HG03378 (cell line): ENCODE results near the gene CYP46A1.

Experiments
- ATAC-seq: cut with Tn5 transposase; IDR thresholded peaks from one replicate; pipeline ENCODE4 v1.9.1; 2021; ENCODE audit warnings: mild to moderate bottlenecking, moderate library complexity; ENCODE audit not compliant: unreplicated experiment

Gene CYP46A1

DNA sequence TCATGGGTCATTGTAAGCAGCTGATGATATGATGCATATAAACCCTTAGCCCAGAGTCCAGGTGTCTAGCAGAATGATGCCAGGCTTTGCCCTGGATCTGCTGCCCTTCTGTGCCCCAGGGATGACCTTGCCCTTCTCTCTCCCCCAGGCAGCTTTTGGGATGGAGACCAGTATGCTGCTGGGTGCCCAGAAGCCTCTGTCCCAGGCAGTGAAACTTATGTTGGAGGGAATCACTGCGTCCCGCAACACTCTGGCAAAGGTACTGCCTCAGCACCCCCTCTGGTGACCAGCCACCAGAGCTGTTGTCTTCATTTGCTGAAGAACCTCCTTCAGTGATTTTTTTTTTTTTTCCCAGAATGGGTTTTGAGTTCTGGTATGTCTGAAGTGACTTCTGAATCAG is 23.3 kb downstream of the CYP46A1 start:
- ATAC-seq = no peak

- no peak for ATAC-seq
Observed at GRCh38 chr14:99707921-99708320, 23.8 kb downstream of the CYP46A1 start.

DNA sequence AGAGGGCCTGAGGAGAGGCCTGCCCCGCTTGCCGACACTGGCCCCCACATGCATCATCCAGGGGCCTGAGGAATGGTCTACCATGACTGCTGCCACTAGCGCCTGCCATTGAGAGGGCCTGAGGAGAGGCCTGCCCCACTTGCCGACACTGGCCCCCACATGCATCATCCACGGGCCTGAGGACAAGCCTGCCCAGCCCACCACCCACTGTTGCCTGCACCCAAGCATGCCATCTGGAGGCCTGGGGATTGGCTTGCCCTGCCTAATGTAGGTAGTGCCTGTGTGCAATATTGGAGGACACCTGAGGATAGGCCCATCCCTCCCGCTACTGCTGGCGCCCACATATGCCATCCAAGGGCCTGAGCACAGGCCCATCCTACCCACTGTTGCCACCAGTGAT is 24.4 kb downstream of the CYP46A1 start:
- no peak for ATAC-seq

DNA sequence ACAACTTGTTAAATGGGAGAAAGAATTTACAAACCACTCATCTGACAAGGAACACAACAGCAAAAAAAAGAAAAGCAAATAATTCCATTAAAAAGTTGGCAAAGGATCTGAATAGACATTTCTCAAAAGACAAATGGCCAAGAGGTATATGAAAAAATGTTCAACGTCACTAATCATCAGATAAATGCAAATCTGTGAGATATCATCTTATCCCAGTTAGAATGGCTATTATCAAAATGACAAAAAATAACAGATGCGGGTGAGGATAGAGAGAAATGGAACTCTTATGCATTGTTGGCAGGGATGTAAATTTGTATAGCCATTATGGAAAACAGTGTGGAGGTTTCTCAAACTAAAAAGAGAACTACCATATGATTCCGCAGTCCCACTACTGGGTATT is 29.9 kb downstream of the CYP46A1 start:
- no peak for ATAC-seq

GRCh38 chr14:99715266-99716000 is 31.3 kb downstream of the CYP46A1 start:
- no peak for ATAC-seq

- ATAC-seq = no peak
Observed at GRCh38 chr14:99716091-99716849, 32.2 kb downstream of the CYP46A1 start.

DNA sequence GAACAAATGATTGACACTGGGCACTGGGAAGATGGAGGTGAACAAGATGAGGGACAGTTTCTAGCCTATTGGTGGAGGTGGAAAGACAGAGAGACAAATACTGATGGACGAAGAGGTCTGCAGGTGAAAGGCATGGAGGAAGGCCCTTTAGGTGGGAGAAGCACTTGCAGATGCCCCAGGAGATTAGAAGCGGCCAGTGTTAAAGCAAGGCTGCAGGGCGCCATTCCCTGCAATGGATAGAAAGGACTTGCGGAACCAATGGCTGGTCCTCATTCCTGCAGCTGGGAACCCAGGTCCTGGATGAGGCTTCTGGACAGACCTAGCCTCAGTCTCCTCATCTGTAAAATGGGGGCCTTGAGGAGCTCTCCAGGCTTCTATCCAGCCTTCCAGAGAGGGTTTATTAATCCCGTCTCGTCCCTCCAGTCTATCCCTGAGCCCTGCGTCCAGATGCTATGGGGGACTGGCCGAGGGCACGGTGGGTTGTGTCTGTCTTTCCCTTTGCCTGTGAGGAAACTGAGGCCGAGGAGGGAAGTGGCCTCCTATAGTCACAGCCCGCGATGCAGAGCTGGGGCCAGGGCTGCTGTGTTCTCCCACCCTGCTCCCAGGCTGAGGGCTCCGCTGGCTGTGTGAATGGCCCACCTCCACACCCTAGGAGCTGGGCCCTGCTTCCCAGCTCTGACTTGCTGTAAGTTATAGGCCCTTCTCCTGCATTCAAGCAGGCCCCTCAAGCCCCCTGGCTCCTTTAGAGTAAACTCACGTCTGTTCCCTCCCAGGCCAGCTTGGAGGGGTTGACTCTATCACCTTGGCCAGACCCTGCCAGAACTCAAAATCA is 33.0 kb downstream of the CYP46A1 start:
- no peak for ATAC-seq

- ATAC-seq = no peak
Observed at GRCh38 chr14:99717682-99718013, 33.5 kb downstream of the CYP46A1 start.

GRCh38 chr14:99718031-99718810 is 34.1 kb downstream of the CYP46A1 start:
- ATAC-seq = peak; percentile 95

DNA sequence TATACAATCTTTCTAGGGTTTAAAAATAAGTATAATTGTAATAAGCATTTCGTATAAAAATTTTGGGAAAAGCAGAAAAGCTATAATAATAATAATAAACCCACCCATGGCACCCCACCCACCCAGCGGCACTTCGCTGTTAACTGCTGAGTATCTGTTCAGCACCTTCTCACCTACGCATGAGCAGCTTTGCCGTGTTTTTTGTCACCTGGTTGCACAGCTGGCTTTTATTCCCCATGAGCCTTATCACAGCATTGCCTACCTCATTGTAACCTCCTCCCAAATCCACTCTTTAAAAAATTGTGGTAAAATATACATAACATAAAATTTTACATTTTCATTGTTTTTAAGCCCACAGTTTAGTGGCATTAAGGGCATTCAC is 34.7 kb downstream of the CYP46A1 start:
- peak; percentile 49 for ATAC-seq

DNA sequence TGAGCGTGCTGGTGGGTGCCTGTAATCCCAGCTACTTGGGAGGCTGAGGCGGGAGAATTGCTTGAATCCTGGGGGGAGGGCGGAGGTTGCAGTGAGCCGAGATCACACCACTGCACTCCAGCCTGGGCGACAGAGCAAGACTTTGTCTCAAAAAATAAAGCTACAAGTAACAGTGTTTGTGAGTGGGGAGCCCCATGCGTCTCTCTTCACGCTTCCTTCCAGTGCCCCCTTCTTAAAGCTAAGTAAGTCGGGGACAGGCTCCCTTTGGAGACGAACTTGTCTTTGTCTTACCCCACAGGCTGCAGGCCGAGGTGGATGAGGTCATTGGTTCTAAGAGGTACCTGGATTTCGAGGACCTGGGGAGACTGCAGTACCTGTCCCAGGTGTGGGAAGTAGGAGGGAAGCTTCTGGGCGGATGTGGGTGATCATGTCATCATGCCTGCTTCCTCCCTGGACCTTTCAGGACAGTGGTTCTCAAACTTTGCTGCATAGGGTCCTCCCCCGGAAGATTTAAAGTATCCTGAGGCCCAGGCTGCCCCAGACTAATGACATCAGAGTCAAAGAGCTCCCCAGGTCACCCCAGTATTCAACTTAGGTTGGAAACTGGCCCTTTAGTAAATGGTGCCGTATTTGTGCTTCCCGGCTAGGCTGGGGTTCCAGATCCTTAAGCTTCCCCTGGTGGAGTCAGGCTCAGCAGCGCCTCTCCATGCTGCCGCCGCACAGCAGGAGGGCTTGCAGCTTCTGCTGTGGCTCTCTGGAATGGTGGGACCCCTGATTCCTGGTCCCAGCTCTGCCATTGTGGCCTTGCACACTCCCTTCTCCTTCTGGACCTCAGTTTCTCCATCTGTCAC is 37.1 kb downstream of the CYP46A1 start:
- ATAC-seq = no peak

DNA sequence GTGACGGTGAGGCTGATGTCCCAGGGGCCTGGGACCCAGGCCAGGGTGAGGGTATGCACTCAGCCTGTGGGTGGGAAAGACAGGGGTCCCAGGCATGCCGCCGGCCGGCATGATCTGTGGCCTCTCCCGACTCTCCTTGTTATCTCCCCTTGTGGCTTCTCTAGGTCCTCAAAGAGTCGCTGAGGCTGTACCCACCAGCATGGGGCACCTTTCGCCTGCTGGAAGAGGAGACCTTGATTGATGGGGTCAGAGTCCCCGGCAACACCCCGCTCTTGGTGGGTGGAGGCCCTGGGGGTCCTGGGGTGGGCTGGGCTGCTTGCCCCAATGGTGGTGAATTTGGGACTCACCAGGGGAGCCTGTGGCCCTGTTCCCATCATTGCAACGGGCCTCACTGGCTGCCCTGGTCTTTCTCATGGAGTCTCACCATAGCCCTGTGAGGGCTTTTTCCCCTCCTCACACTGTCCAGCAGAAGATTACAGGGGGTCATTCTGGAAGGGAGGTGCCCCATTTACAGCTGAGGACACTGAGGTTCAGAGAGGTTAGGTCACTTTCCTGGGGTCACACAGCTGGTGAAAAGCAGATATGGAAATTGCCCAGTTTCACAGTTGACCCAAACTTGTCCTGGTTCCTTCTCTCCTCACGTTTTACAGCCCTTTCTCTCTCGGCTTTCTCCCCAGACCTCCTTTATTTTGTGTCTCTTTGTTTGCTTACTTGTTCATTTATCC is 37.9 kb downstream of the CYP46A1 start:
- no peak for ATAC-seq

DNA sequence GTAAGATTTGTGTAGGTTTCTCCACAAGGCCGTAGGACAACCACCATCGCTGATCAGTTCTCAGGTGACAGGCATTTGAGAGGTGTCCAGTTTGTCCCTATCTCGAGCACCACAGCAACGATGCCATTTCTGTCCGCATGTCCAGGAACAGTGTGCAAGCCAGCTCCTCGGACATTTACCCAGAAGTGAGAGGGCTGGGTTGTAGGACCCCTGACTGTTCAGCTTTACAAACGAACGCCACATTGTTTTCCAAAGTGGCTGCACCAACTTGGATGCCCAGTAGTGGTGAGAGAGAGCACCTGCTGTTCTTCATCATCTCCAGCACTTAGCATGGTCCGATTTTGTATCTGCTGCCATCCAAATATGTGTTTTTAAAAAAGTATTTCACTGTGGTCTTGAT is 38.6 kb downstream of the CYP46A1 start:
- no peak for ATAC-seq

DNA sequence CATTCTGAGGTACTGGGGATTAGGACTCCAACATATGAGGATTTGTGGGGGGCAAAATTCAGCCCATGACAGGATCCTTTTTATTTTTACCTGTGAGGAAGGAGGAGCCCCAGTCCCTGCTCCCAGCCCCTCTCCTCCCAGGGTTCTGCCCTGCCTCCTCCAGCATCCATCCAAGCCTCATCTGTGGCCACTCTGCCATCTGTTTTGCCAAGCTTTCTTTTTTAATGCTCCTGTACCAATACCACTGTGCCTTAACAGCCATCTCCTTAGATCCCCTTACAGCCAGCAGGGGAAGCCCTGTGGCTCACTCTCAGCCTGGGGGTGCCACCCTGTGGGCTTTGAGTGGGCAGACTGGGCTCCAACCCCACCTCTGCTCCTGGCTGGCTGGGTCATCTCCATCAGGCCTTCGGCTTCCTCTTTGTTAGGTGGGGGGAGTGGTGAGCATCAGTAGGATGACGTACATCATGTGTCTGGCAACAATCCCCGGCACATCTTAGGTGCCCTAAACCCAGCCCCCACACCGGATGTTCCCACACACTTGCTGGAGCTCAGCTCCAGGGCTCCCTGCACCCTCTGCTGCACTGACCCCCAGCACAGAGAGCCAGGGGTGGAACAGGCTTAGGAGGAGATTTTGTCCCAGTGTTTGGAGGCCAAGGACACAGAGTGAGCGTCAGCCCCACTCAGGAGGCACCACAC is 40.2 kb downstream of the CYP46A1 start:
- no peak for ATAC-seq

GRCh38 chr14:99724939-99725773 is 41.1 kb downstream of the CYP46A1 start:
- no peak for ATAC-seq

- no peak for ATAC-seq
Observed at GRCh38 chr14:99725774-99726537, 41.9 kb downstream of the CYP46A1 start.

GRCh38 chr14:99726538-99727095 is 42.5 kb downstream of the CYP46A1 start:
- no peak for ATAC-seq
